Head of caudate nucleus (tissue), 42 donors: ENCODE measurements around the gene IGF2BP1.
A peak's percentile ranks its signal among the peaks of the same experiment; 100 is the strongest.
"Not testable (repeated sequence)": the region's sequence is repeated elsewhere in the genome, so short reads cannot be mapped to it uniquely, and the experiment has no call there.

Source experiments
- DNase-seq, 42 donors: peaks; one replicate each; pipeline versions ENCODE4 v3.0.0 to v3.0.0-alpha.2; 2020 to 2021; ENCODE audit warnings: mixed read lengths in 7 of 42
- intact Hi-C: fragments of 100-400 bp; cut with DNase I; formaldehyde crosslinking; loops from one replicate; pipeline ENCODE4 v1.15.0; 2022

Gene IGF2BP1

GRCh38 chr17:49038544-49038943, 41.4 kb downstream of the IGF2BP1 start:
- intact Hi-C loops: no loop called here

GRCh38 chr17:49039518-49039917, 42.3 kb downstream of the IGF2BP1 start:
- intact Hi-C loops, DNase-seq: not testable (repeated sequence)

More at GRCh38 chr17:49038544-49038943, 41.4 kb downstream of the IGF2BP1 start:
- DNase-seq: no peak

- no peak for DNase-seq
- intact Hi-C loops: no loop called here
Measured at GRCh38 chr17:49041527-49041926, 44.3 kb downstream of the IGF2BP1 start.

- no peak for DNase-seq
- intact Hi-C loops: no loop called here
Measured at GRCh38 chr17:49045376-49045775, 48.2 kb downstream of the IGF2BP1 start.

- intact Hi-C loops: no loop called here
- no peak for DNase-seq
Measured at GRCh38 chr17:49046912-49047311, 49.7 kb downstream of the IGF2BP1 start.

- DNase-seq: no peak
- intact Hi-C loops: no loop called here
Measured at GRCh38 chr17:49049265-49049664, 52.1 kb downstream of the IGF2BP1 start.

GRCh38 chr17:49050611-49051010, 53.4 kb downstream of the IGF2BP1 start:
- intact Hi-C loops: no loop called here
- DNase-seq: no peak

- intact Hi-C loops: no loop called here
- DNase-seq: no peak
Measured at GRCh38 chr17:49051269-49051668, 54.1 kb downstream of the IGF2BP1 start.

- intact Hi-C loops: no loop called here
- no peak for DNase-seq
Measured at GRCh38 chr17:49053171-49053829, 56.1 kb downstream of the IGF2BP1 start.

- intact Hi-C loops: no loop called here
- DNase-seq: no peak
Measured at GRCh38 chr17:49054342-49055092, 57.3 kb downstream of the IGF2BP1 start.

GRCh38 chr17:49055181-49055927, 58.2 kb downstream of the IGF2BP1 start:
- intact Hi-C loops: no loop called here
- DNase-seq: no peak

GRCh38 chr17:49061524-49061943, 64.3 kb downstream of the IGF2BP1 start:
- no peak for DNase-seq
- intact Hi-C loops: no loop called here

- peak in 37 of 42 donors; percentile 12 to 82 (median 42) for DNase-seq
- intact Hi-C loops: no loop called here
Measured at GRCh38 chr17:49063652-49064051, 66.5 kb downstream of the IGF2BP1 start.

- DNase-seq: no peak
- intact Hi-C loops: no loop called here
Measured at GRCh38 chr17:49067163-49067562, 70.0 kb downstream of the IGF2BP1 start.

- DNase-seq: no peak
- intact Hi-C loops: no loop called here
Measured at GRCh38 chr17:49069585-49070273, 72.5 kb downstream of the IGF2BP1 start.

- no peak for DNase-seq
- intact Hi-C loops: no loop called here
Measured at GRCh38 chr17:49071106-49071505, 73.9 kb downstream of the IGF2BP1 start.

- intact Hi-C loops: no loop called here
- DNase-seq: no peak
Measured at GRCh38 chr17:49074851-49075540, 77.8 kb downstream of the IGF2BP1 start.

- no peak for DNase-seq
- intact Hi-C loops: no loop called here
Measured at GRCh38 chr17:49076573-49077384, 79.6 kb downstream of the IGF2BP1 start.
